MM.1S (cell line): ENCODE results near the gene HORMAD1.

Experiments
- EZH2 ChIP-seq: fragments of 300-600 bp; sonication (generic); optimal IDR thresholded peaks from 2 replicates; pipeline ENCODE3; 2017; ENCODE audit warnings: low read depth, mild to moderate bottlenecking, antibody characterized with exemption, low read length, mixed read lengths
- EZH2phosphoT487 ChIP-seq: fragments of 300-600 bp; sonication (generic); IDR thresholded peaks from 2 replicates; pipeline ENCODE4 v1.6.1; 2018; ENCODE audit warnings: antibody characterized with exemption, low read length
- TF ChIP-seq, protein P1 (sequence below): fragments of 300-600 bp; sonication (generic); IDR thresholded peaks from 2 replicates; pipeline ENCODE4 v1.5.1; 2016; ENCODE audit warnings: antibody characterized with exemption, low read length, mixed read lengths

DNA sequence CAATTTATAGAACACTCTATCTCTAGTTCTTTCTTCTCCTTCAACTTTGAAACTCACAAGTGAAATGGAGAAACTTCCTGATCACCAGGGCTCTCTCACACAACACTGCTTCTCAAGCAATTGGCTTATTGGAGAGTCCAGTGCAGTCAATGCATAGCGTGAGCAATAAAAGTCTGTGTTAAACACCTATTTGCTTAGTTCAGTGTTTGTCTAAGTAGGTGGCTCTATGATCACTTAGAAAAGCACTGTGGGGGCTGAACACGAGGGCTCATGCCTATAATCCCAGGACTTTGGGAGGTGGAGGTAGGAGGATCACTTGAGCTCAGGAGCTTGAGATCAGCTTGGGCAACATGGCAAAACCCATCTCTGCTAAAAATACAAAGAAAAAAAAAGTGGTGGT lies 32.7 kb upstream of the HORMAD1 start:
- TF ChIP-seq, protein P1, sequence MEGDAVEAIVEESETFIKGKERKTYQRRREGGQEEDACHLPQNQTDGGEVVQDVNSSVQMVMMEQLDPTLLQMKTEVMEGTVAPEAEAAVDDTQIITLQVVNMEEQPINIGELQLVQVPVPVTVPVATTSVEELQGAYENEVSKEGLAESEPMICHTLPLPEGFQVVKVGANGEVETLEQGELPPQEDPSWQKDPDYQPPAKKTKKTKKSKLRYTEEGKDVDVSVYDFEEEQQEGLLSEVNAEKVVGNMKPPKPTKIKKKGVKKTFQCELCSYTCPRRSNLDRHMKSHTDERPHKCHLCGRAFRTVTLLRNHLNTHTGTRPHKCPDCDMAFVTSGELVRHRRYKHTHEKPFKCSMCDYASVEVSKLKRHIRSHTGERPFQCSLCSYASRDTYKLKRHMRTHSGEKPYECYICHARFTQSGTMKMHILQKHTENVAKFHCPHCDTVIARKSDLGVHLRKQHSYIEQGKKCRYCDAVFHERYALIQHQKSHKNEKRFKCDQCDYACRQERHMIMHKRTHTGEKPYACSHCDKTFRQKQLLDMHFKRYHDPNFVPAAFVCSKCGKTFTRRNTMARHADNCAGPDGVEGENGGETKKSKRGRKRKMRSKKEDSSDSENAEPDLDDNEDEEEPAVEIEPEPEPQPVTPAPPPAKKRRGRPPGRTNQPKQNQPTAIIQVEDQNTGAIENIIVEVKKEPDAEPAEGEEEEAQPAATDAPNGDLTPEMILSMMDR: no peak
- TF ChIP-seq EZH2: no peak
- no peak for TF ChIP-seq EZH2phosphoT487
